GM23338 (cell line): ENCODE measurements around the gene ZNF678.

Source experiments
- CTCF ChIP-seq, 2 experiments: fragments of 200-600 bp in 1 of 2; sonication (generic) in 1 of 2; conservative IDR thresholded peaks; 2 replicates each; pipeline versions ENCODE4 v1.5.1 to v1.6.1; 2016 to 2017; ENCODE audit warnings: antibody characterized with exemption in 2 of 2, low read depth in 2 of 2, mild to moderate bottlenecking in 2 of 2, moderate library complexity in 1 of 2
- EZH2 ChIP-seq: fragments of 200-600 bp; sonication (generic); IDR thresholded peaks from one replicate; pipeline ENCODE4 v1.8.0; 2017; ENCODE audit warnings: antibody characterized with exemption, mild to moderate bottlenecking, low read depth; ENCODE audit not compliant: unreplicated experiment
- POLR2AphosphoS5 ChIP-seq: IDR thresholded peaks from 2 replicates; pipeline ENCODE4 v1.6.1; 2016; ENCODE audit warnings: antibody characterized with exemption, low read depth

GRCh38 chr1:227587968-227588367 lies 24.6 kb downstream of the ZNF678 start:
- no peak for TF ChIP-seq POLR2AphosphoS5
- no peak for TF ChIP-seq CTCF (conservative IDR thresholded peaks at IDR 0.05; ENCODE audit: low read depth in 2 of 2)
- no peak for TF ChIP-seq EZH2
